Left kidney (tissue), 2 donors: ENCODE measurements around the gene PCP2. TPM values are rescaled to one million over a fixed set of nuclear protein-coding genes. Genes with fewer than 3 reads are reported as not detected.
"Not testable (repeated sequence)": the region's sequence is repeated elsewhere in the genome, so short reads cannot be mapped to it uniquely, and the experiment has no call there.

Source experiments
- DNase-seq: peaks from one replicate; pipeline ENCODE4 v3.0.0-alpha.2; 2013
- polyA plus RNA-seq: library from polyadenylated mRNA; unstranded; fragments of 120-200 nt; gene quantifications from one replicate; pipeline ENCODE4 v1.2.1, GENCODE V29; 2013; ENCODE audit not compliant: insufficient read length

The PCP2 gene
- polyA plus RNA-seq, 1 donor, result 0.80 TPM

DNA sequence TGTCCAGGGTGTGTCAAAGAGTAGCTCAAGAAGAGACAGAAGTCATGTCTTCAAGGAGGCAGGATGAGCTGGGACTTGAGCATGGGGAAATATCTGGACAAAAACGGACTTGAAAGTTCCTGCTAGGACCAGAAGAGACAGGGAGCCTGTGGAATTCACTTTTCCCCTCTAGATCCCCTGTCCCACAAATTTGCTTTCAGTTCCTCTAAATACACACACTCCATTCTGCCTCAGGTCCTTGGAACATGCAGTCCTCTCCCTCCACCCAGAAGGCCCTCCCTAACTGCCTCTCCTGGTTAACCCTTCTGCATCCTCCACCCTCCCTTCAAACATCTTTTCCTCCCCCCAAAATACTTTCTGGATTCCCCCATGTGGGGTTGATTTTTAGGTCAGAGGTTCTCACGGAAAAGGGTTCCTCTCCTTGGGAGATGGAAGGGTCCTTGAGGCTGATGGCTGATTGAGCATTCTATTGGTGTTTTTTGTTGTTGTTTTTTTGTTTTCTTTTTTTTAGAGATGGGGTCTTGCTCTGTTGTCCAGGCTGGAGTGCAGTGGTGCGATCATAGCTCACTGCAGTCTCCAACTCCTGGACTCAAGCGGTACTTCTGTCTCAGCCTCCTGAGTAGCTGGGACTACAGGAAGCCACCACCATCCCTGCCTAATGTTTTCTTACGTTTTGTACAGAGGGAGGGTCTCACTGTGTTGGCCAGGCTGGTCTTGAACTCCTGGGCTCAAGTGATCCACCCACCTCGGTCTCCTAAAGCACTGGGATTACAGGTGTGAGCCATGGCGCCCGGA lies 28.4 kb upstream of the PCP2 start:
- DNase-seq, result no peak

DNA sequence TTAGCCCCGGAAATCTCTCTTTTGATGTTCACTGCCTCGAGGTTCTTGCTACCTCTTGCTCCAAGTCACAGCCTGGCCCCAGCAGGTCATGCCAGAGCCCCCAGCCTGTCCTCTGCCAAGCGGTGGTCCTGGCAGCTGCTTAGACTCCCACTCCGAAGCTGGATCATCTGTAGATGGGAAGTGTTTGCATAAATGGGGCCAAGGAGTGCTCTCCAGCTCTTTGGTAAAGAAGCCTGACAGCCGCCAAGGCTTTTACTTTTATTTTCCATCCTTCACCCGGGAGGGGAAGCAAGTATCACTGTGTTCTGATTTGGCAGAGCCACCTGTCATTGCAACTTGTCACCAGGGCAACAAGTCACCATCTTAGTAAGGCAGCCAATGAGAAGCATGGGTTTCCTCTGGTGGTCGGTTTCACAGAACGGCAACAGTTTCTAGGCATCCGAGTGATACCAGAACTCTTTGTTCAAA lies 24.7 kb upstream of the PCP2 start:
- no peak for DNase-seq

DNA sequence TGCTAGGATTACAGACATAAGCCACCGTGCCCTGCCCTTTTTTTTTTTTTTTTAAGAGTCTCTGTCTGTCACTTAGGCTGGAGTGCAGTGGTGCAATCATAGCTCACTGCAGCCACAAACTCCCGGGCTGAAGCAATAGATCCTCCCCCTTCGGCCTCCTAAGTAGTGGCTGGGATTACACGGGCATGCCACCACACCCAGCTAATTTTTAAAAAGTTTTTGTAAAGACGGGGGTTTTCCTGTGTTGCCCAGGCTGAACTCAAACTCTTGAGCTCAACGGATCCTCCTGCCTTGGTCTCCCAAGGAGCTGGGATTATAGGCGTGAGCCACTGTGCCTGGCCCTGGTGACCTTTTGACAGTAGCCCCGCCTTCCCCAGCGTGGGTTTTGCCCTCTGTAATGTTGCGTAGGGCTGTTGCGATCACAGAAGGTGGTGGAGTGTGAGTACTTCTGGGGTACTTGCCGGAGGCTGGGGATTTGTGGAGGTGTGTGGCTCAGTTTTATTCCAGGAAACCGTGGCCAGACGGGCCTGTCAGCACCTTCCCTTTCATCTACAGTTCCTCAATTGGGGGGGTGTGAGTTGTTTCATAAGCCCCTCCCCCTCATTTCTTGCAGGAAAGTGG lies 23.7 kb upstream of the PCP2 start:
- no peak for DNase-seq

DNA sequence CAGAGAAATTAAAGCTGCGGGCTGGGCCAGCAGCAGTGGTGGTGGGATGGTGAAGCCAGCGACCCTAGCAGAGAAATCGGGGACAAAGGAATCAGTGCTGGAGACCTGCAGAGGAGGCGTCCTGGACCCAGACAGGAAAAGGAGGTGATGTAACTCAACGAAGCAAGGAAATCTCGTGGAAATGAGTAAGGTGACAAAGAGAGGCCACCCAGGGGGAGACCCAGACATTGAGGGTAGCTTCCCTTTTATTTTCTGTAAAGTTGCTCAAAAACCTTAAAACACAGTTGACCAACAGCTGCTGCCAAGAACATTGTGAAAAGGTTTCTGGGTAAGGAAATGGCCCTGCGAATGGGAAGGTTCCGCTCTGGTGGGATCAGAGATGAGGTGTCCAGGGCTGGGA lies 22.1 kb upstream of the PCP2 start:
- no peak for DNase-seq

DNA sequence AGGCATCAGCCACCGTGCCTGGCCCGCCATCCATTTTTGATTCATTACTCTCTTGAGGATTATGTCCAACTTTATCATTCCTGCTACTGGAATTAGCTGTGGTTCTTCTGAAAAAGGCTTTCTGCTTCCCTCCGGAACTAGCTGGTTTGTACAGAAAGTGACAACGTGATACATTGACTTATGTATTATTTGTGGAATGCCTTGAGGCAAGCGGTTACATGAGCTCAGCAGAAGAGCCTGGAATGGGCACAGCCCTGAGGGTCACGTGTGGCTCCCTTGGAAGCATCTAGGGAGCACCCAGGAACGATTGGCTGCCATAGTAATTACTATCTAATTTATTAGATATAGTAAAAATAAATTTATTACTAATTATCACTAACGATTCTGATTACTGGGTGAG lies 20.9 kb upstream of the PCP2 start:
- DNase-seq, result no peak

DNA sequence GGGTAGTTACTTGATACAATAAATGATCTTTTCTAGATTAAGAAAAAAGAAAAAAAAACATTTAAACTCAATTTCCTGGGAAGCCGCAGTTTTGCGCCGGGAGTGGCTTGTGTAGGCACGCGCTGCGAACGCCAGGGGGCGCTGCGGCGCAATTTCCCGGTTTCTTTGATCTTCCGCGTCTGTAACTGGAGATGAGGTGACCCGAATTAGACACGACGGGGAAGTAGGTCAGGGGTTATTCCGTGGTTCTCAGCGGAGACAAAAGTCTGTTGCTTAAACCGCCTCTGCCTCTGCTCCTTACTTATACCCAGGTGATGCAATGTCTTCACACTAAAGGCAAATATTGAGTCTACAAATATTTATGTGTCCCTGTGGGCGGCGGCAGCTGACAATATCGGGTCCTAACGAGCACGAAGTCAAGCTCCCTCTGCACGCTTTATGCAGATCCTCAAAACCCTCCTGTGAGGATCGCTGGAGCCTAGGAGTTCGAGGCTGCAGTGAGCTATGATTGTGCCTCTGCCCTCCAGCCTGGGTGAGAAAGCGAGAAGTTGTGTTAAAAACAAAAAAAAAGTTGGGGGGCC lies 18.6 kb upstream of the PCP2 start:
- peak; percentile 83 for DNase-seq

DNA sequence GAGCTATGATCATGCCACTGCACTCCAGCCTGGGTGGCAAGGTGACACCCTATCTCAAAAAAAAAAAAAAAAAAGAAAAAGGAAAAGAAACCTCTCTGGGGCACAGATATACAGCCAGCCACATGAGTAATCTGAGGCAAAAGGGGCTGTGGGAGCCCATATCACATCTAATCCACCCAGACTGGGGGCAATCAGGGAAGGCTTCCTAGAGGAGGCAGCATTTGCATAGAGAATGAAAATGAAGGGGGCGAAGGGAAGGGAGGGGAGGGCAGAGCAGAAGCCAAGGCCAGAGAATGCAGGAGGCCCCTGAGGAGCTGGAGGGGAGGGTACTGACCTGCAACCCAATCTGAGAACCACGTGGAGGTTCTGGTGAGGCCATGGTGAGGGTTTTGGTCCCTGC lies 16.6 kb upstream of the PCP2 start:
- no peak for DNase-seq

DNA sequence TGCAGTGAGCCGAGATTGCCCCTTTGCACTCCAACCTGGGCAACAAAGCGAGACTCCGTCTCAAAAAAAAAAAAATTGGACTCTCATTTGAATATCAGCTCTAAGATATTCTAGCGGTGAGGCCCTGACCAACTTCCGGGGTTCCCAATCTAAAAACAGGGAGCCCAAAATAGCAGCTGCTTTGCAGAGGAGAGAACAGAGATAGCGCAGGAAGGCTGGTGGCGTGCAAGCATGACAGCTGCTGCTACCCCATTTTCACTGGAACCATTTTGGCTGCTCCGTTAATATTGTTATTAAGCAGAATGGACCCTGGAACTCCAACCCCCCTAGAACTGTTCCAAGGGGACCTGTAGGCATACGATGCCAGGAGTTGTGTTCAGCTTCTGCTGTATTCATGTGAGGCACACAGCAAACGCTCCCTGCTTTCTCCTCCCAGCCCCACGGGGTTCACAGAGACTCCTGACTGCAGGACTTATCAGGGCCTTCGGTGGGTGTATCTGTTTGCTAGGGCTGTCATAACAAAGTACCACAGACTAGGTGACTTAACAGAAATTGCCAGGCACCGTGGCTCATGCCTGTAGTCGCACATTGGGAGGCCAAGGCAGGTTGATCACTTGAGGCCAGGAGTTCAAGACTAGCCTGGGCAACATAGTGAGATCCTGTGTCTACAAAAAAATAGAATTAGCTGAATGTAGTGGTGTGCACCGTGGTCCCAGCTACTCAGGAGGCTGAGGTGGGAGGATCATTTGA lies 14.9 kb upstream of the PCP2 start:
- DNase-seq, result no peak

DNA sequence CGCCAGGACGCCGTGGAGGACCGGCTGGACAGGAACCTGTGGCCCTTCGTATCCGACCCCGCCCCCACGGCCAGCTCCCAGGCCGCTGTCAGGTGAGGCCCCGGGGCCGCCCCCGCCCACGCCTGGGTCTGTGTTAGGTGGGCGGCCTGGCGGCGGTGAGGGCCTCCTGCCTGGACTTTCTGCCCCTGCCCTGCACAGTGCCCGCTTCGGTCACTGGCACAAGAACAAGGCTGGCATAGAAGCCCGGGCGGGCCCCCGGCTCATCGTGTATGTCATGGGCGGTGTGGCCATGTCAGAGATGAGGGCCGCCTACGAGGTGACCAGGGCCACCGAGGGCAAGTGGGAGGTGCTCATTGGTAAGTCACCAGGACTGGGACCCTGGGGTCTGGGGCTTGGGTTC lies 13.6 kb upstream of the PCP2 start:
- DNase-seq, result no peak

DNA sequence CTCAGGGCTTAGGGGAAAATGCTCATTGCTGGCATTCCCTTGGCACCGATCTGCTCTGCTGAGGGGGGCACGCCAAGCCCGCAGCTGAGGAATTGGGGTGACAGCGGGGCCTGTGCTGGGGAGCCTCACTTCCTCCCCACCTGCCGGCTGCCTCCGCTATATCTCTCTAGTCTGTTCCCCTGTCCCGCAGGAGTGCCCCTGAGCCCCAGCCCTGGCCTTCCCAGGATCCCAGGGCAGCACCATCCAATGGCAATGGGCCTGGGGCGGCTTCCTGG lies 12.8 kb upstream of the PCP2 start:
- no peak for DNase-seq

DNA sequence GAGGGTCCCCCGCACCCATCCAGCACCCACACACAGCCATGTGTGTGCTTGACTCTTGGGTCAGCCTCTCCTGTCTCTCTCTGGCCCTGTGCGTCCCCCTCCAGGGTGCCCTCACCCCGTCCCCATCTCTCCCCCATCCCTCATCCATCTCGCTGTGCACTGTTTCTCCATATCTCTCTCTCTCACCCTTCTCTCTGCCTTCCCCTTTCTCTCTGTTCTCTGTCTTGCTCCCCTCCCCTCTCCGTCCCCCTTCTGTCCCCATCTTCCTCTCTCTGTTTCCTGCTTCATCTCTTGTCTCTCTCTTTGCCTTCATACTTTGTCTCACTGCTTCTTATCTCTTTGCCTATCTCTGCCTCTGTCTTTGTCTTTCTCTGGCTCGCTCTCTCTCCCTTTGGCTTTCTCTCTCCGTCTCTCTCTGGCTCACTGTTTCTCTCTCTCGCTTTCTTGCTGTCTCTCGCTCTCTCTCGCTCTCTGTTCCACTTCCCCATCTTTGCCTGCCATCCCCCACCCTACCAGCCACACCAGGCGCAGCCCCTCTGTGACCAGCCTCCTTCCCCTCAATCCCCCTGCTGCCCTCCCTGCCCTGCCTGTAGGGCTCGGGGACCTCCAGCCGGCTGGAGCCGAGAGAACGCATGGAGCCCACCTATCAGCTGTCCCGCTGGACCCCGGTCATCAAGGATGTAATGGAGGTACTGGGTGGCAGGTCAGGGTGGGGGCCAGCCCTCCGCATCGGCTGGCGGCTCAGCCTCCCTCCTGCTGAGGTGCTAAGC lies 12.3 kb upstream of the PCP2 start:
- no peak for DNase-seq

DNA sequence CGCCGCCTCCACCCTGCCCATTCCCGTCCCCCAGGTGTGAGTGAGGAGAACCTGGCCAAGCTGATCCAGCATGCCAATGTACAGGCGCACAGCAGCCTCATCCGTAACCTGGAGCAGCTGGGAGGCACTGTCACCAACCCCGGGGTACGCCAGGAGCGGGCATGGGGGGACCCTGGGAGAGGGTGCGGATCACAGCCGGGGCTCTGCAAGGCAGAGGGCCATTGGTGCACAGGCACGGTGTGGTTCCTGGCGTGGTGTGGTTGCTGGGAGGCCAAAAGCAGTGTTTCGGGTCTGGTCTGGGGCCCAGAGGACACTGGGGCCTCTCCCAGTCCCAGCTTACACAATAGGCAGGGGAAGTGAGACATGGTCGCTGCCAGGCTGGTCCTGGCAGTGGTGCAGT lies 11.6 kb upstream of the PCP2 start:
- DNase-seq, result no peak

DNA sequence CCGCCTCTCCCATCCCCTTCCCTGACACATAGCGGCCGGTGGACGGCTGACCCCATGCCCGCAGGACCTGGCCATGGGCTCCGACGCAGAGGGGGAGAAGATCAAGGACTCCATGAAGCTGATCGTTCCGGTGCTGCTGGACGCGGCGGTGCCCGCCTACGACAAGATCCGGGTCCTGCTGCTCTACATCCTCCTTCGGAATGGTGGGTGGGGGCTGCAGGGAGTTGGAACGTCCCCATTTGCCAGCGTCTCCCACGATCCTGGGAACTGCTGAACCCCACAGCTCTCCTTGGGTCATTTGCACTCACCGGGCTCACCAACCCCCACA lies 11.0 kb upstream of the PCP2 start:
- DNase-seq, result no peak

DNA sequence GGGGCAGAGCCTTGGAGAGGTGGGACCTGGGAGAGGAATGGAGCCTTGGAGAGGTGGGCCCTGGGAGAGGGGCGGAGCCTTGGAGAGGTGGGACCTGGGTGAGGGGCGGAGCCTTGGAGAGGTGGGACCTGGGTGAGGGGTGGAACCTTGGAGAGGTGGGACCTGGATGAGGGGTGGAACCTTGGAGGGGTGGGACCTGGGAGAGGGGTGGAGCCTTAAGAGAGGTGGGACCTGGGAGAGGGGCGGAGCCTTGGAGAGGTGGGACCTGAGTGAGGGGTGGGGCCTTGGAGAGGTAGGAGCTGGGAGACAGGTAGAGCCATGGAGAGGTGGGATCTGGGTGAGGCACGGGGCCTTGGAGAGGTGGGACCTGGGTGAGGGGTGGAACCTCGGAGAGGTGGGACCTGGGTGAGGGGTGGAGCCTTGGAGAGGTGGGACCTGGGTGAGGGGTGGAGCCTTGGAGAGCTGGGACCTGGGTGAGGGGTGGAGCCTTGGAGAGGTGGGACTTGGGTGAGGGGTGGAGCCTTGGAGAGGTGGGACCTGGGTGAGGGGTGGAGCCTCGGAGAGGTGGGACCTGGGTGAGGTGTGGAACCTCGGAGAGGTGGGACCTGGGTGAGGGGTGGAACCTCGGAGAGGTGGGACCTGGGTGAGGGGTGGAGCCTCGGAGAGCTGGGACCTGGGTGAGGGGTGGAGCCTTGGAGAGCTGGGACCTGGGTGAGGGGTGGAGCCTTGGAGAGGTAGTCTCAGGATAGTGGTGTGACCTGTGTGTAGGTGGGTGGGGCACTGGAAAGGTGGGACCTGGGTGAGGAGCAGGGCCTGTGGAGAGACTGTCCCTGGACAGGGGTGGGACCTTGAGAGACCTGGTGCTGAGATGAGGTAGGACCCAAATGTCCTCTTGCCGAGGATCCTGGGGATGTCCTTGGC lies 10.4 kb upstream of the PCP2 start:
- DNase-seq, result not testable (repeated sequence)

DNA sequence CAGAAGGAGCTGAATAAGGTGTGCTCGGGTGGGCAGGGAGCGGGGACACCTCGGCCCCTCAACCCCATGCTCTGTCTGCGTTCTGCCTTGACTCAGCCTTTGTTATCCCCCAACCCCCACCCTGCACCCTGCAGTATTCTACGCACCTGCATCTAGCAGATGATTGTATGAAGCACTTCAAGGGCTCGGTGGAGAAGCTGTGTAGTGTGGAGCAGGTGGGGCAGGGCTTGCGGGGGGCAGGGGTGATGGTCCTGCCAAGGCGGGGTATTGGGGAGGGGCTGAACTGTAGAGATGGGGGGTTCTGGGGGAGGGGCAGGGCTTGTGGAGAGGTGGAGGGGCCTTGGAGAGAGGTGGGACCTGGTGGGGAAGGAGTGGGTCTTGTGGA lies 9.5 kb upstream of the PCP2 start:
- no peak for DNase-seq

DNA sequence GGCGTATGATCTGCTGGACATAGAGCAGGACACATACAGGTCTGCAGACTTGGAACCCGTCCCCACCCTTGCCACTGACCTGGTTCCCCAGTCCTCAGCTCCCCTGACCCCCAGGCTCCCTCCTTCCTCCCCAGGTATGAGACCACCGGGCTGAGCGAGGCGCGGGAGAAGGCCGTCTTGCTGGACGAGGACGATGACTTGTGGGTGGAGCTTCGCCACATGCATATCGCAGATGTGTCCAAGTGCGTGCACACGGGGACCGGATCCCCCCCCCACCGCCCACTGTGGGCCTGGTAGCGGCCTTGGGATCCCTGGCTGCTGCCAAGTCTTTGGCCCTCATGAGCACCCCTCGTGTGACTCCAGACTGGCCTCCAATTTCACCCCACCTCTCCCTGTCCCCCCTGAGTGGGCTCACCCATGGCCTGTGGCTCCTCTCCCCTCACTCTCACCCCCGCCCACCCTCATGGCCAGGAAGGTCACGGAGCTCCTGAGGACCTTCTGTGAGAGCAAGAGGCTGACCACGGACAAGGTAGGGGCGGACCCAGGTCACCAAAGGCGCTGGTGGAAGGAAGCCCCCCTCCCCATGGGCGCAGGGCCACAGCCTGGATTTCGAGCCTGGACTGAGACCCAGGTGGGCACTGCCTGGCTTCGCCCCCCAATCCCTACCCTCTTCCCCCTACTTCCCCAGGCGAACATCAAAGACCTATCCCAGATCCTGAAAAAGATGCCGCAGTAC lies 8.9 kb upstream of the PCP2 start:
- no peak for DNase-seq

DNA sequence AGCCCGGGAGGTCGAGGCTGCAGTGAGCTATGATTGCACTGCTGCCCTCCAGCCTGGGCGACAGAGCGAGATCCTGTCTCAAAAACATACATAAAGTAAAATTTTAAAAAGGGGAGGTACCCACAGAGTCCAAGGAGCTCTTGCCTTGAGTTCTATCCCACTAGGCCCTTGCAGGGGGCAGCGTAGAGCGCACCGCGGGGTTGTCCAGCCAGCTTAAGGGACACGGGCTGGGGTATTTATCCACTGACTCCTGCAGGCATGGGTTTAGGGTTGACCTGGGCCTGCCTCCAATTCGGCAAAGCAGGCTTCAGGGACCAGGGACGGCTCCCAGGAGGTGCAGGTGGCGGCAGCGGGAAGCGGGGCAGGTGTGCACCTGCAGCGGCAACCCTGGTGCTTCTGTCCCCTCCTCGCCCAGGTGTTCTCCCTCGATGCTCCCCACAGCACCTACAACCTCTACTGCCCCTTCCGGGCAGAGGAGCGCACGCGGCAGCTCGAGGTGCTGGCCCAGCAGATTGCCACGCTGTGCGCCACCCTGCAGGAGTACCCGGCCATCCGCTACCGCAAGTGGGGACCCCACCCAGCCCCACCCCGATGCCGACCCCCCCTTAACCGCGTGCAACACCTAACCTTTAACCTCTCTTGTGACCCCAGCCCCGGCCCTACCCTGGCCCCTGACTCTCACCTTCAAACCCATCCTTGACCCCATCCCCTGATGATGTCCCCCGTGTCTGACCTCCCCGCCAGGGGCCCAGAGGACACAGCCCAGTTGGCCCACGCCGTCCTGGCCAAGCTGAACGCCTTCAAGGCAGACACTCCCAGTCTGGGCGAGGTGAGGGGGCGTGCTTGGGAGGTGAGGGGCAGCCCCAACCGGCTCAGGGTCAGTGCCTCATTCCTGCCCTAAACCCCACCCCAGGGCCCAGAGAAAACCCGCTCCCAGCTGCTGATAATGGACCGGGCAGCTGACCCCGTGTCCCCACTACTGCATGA lies 8.1 kb upstream of the PCP2 start:
- no peak for DNase-seq

DNA sequence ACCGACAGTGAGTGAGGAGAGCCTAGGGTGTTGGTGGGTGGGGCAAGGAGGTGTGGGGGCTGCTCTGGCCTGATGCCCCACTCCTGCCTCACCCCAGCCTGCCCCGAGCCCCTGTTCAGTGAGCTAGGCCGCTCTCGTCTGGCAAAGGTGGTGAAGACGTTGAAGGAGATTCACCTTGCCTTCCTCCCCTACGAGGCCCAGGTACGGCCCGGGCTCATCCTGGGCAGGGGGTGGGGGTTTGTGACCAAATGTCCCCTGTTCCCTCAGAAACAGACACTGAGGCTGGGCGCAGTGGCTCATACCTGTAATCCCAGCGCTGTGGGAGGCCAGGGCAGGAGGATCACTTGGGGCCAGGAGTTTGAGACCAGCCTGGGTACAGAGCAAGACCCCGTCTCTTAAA lies 7.3 kb upstream of the PCP2 start:
- no peak for DNase-seq

DNA sequence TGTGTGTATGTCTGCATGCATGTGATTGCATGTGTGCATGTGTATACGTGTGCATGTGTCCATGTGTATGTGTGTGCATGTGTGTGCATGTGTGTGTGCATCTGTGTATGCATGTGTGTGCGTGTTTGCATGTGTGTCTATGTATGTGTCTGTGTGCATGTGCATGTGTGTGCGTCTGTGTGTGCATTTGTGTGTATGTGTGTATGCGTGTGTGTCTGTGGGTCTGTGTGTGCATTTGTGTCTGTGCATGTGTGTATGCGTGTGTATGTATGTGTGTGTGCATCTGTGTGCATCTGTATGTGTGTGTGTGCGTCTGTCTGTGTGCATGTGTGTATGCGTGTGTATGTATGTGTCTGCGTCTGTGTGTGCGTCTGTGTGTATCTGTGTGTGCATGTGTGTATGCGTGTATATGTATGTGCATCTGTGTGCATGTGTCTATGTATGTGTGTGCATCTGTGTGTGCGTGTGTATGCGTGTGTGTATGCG lies 6.4 kb upstream of the PCP2 start:
- DNase-seq, result no peak
